GM18505 (cell line): ENCODE results near the gene PRICKLE3.
"Not testable (repeated sequence)": the region's sequence is repeated elsewhere in the genome, so short reads cannot be mapped to it uniquely, and the experiment has no call there.

Source experiments
- ATAC-seq: cut with Tn5 transposase; IDR thresholded peaks from one replicate; pipeline ENCODE4 v1.9.1; 2021; ENCODE audit not compliant: unreplicated experiment
- POLR2A ChIP-seq: IDR thresholded peaks from 4 replicates; pipeline ENCODE4 v1.6.1; 2011; ENCODE audit warnings: borderline replicate concordance; ENCODE audit not compliant: insufficient read depth, insufficient read length; ENCODE audit errors: extremely low read depth

Gene PRICKLE3

GRCh38 chrX:49155900-49156837, 30.0 kb downstream of the PRICKLE3 start:
- TF ChIP-seq POLR2A, result no peak
- ATAC-seq, result peak; percentile 86

- no peak for ATAC-seq
- no peak for TF ChIP-seq POLR2A
Observed at GRCh38 chrX:49155243-49155899, 30.8 kb downstream of the PRICKLE3 start.

- ATAC-seq, result no peak
- no peak for TF ChIP-seq POLR2A
Observed at GRCh38 chrX:49153467-49153866, 32.7 kb downstream of the PRICKLE3 start.

- ATAC-seq, result not testable (repeated sequence)
Observed at GRCh38 chrX:49149291-49149690, 36.9 kb downstream of the PRICKLE3 start.

GRCh38 chrX:49148390-49149100, 37.6 kb downstream of the PRICKLE3 start:
- not testable (repeated sequence) for ATAC-seq

GRCh38 chrX:49147936-49148335, 38.2 kb downstream of the PRICKLE3 start:
- no peak for TF ChIP-seq POLR2A

GRCh38 chrX:49147282-49147681, 38.9 kb downstream of the PRICKLE3 start:
- ATAC-seq, result no peak
- no peak for TF ChIP-seq POLR2A

More at GRCh38 chrX:49147936-49148335, 38.2 kb downstream of the PRICKLE3 start:
- no peak for ATAC-seq

- not testable (repeated sequence) for ATAC-seq
Observed at GRCh38 chrX:49143154-49143553, 43.0 kb downstream of the PRICKLE3 start.

- not testable (repeated sequence) for ATAC-seq
Observed at GRCh38 chrX:49142264-49142663, 43.9 kb downstream of the PRICKLE3 start.

- no peak for TF ChIP-seq POLR2A
- ATAC-seq, result no peak
Observed at GRCh38 chrX:49139713-49140112, 46.5 kb downstream of the PRICKLE3 start.

GRCh38 chrX:49137492-49137891, 48.7 kb downstream of the PRICKLE3 start:
- TF ChIP-seq POLR2A, result no peak
- no peak for ATAC-seq

GRCh38 chrX:49133759-49134158, 52.4 kb downstream of the PRICKLE3 start:
- no peak for TF ChIP-seq POLR2A
- ATAC-seq, result no peak

GRCh38 chrX:49132275-49132674, 53.9 kb downstream of the PRICKLE3 start:
- not testable (repeated sequence) for ATAC-seq

- TF ChIP-seq POLR2A, result no peak
- no peak for ATAC-seq
Observed at GRCh38 chrX:49129427-49129826, 56.7 kb downstream of the PRICKLE3 start.

GRCh38 chrX:49127742-49128258, 58.4 kb downstream of the PRICKLE3 start:
- ATAC-seq, result not testable (repeated sequence)
